Activated T-cell treated with anti-CD3 and anti-CD28 coated beads for 4 hours (primary cell): ENCODE results near the gene CRYAA.
"Not testable (repeated sequence)": the region's sequence is repeated elsewhere in the genome, so short reads cannot be mapped to it uniquely, and the experiment has no call there.

Source experiments
- DNase-seq: peaks from one replicate; pipeline ENCODE4 v3.0.0-alpha.2; 2020

Gene CRYAA

GRCh38 chr21:43168708-43169107 is at the start of gene CRYAA:
TSS of gene CRYAA (plus strand) at chr21:43169008. CDS start at chr21:43169100, 92 bp downstream.
- not testable (repeated sequence) for DNase-seq

DNA sequence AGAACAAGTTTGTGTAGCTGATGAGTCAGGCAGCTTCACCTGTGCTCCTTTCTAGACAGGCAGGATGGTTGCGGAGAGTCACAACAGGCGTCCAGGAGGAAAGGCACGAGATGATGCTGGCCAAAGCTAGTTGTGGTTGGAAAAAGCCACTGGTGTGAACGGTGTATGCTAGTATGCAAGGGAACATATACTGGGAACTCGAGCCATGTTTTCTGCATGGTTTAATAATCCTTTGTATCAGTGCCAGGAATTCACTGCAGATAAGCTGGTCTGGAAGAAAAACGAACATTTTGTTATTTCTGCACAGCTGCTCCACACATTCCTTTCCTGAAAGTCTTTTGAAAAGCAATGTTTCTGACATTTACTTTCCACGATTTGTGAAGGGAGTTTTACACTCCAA is 38.7 kb upstream of the CRYAA start:
- DNase-seq: not testable (repeated sequence)

- DNase-seq: not testable (repeated sequence)
These were observed 34.3 kb upstream of the CRYAA start for GRCh38 chr21:43134520-43134919.

DNA sequence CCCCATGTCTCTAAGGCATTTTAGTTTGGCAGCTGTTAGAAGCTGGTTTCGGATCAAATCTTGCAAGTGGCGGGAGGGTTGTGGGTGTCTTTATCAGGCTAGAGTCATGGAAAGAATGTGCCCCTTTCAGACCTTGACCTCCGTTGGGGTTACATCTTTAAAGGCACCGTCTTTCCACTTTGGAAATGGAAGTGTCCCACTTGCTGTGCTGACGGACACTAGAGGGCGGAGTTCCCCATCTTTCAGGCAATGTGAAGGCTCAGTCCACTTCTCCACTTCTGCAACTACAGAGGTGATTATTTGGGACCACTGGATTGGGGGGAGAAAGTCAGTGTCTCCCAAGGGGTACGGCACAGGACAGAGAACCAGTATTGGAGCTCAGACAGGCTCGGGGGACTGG is 29.9 kb upstream of the CRYAA start:
- DNase-seq: not testable (repeated sequence)

DNA sequence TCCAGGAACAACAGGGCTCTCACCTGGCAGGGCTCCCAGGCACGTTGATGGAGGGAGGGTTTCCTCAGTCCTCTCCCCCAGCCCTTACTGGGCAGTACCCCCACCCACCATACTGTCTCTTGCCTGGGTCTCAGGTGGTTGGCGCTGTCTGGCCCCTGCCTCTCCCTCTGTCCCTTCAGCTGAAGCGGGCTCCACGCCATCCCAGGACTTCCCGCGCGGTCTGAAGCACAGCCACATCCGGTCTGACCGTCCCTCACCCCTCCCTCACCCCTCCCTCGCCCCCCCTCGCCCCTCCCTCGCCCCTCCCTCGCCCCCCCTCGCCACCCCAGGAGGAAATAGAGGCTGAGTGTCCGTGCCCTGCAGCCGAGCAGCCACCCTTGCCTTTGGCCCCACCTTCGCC is 27.4 kb upstream of the CRYAA start:
- not testable (repeated sequence) for DNase-seq

DNA sequence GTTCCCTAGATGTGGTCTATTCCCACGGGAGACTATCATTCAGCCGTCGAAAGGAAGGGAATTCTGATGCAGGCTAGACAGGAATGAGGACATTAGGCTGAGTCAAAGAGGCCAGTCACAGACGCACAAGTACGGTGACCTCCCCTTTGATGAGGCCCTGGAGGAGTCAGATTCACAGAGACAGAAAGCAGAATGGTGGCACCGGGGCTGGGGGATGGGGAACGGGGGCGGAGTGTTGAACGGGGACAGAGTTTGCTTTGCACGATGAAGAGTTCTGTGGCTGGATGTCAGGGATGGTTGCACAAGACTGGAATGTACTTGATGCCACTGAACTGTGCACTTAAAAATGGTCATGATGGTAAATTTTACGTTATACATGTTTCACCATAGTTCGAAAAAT is 22.2 kb upstream of the CRYAA start:
- not testable (repeated sequence) for DNase-seq

- not testable (repeated sequence) for DNase-seq
These were observed 20.8 kb upstream of the CRYAA start for GRCh38 chr21:43147999-43148398.

DNA sequence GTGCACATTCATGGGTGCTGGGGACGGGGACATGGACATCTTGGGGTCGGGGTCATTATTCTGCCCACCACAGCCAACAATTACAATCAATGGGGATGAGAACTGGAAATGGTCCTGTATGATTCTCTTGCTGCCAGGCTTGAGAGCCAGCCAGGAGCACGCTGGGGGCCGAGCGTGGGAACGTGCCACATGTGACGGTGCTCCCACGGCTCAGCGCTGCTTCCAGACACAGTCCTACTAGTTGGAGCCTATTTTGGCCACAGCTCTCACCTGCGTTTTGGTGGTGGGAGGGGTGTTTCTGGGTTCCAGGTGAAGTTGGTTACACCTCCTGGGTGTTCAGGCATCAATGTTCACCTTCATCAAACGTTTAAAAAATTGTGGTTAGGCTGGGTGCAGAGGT is 19.5 kb upstream of the CRYAA start:
- not testable (repeated sequence) for DNase-seq

- not testable (repeated sequence) for DNase-seq
These were observed 15.2 kb upstream of the CRYAA start for GRCh38 chr21:43153601-43154000.

DNA sequence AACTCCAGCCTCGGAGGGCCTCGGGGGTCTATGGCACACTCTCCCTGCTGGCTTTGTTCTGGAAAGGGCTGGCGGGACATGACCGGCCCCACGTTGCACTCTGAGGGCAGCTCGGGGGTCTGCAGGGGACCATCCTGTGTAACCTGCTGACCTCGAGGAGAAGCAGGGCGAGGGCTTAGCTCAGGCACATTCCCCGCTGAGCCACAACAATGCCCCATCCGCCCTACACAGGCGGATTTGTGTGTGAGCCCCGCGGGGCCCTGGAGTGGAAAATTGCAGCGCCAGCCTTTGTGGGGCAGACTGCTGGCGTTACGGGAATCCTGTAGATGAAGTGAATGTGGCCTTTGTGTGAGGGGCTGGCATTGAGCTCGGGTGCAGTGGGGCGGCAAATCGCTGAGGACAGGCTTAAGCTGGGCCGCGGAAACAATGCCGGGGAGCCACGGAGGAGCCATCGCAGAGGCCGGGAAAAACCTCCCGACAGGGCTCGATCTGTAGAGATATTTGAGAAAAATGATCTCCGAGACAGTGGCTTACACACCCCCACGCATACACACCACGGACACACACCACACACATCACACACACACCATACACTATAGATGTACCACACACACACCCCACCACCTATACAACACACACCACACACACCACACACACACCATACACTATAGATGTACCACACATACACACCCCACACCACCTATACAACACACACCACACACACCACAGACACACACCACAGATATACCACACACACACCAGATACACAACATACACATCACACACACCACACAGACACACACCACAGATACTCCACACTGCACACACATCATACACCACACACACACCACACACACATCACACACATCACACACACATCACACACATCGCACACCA is 9.3 kb upstream of the CRYAA start:
- not testable (repeated sequence) for DNase-seq

- not testable (repeated sequence) for DNase-seq
These were observed 6.7 kb upstream of the CRYAA start for GRCh38 chr21:43161826-43162707.

DNA sequence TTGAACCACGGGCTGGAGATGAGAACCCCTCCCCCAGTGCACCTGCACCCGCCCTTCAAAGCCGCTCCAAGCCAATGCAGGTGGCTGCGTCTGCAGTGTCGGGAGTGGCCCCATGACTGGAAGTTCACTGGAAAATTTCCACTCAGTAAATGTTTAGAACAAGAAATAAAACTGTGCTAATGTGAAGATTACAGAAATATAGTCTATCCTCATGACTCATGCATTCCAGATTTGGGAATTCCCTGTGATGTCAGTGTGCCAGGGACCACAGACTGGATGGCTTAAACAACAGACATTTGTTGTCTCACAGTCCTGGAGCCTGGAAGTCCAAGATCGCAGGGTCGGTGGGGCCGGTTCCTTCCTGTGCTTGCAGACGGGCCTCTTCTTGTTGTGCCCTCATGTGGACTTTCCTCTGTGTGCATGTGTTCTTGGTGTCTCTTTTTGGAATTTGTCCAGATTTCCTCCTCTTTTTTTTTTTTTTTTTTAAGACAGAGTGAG is 6.1 kb upstream of the CRYAA start:
- not testable (repeated sequence) for DNase-seq

DNA sequence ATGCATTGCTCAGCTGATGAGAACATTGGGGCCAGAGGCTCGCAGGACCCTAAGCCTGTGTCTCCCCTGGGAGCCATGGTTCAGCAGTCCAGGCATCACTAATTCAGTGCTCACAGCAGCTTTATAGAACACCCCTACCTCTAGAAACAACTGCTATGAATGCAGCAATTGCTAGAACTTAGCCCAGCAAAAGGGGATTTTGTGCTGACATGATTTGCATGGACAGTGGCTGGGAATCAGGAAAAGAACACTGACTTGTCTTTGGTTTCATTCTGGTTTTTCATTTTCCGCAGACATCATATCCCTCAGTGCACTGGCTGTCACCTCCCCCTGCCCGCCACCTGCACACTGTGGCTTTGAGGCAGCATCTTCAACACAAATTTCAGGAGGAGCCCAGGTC is 4.0 kb upstream of the CRYAA start:
- not testable (repeated sequence) for DNase-seq

DNA sequence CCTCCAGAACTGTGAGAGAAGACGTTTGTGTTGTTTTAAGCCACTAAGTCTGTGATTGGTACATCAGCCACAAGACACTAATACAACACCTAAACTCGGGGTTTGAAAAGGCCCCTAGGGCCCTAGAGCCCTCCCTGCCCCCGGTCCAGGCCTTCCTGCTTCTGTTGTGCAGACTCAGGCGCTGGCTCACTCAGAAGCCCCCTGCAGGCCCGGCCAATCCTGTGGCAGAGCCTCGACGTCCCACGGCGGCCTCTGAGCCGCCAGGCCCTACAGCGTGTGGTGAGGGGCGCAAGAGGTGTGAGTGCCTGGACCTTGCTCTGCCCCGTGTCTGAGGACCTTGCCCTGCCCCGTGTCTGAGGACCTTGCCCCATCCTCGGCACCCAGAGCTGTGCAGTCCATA is 3.1 kb upstream of the CRYAA start:
- DNase-seq: not testable (repeated sequence)

DNA sequence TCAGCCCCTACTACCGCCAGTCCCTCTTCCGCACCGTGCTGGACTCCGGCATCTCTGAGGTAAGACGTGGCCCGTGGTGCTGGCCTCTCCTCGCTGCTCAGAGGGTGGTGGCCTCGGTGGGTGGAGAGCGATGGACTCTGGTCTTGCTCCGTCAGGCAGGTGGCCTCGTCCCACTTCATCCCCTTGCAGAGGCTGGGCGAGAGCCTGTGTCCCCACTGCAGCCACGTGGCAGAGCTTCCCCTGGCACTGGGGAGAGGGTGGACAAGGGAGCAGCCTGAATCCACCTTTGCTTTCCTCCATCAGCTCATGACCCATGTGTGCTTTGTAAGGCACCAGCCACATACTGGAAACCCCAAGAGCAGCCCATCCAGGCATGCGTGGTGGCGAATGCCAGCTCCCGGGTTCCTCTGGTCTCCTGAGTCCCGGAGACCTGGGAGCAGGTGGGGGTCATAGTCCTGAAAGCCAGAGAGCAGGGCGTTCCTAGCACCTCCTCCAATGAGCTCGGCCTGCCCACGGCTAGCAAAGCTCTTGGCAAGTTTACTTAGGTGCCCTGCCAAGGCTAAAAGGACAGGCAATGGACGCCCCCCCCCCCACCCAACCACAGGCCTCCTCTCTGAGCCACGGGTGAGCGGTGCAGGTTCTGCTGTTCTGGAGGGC is 550 bp downstream of the CRYAA start:
- DNase-seq: not testable (repeated sequence)

- not testable (repeated sequence) for DNase-seq
These were observed 1.1 kb downstream of the CRYAA start for GRCh38 chr21:43169891-43170290.

DNA sequence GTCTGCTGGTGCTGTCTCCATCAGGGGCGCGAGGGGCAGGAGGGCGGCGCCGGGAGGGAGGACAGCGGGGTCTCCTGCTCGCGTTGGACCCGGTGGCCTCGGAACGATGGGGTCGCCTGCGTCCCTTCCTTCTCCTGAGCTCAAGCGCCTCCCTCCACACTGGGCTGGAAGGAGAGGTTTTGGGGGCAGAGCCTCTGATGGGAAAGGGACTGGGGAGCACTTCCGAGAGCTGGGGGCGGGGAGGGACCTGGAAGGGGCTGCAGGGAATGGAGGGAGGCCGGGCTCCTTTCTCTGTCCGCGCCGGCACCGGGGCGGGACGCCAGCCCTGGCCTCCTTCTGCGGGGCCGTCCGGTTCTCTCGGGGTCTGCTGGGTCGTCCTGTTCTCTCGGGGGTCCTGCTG is 4.0 kb downstream of the CRYAA start:
- DNase-seq: not testable (repeated sequence)

GRCh38 chr21:43173438-43173837 is 4.6 kb downstream of the CRYAA start:
- DNase-seq: not testable (repeated sequence)

GRCh38 chr21:43173930-43174329 is 5.1 kb downstream of the CRYAA start:
- DNase-seq: not testable (repeated sequence)

GRCh38 chr21:43174998-43175397 is 6.2 kb downstream of the CRYAA start:
- not testable (repeated sequence) for DNase-seq

DNA sequence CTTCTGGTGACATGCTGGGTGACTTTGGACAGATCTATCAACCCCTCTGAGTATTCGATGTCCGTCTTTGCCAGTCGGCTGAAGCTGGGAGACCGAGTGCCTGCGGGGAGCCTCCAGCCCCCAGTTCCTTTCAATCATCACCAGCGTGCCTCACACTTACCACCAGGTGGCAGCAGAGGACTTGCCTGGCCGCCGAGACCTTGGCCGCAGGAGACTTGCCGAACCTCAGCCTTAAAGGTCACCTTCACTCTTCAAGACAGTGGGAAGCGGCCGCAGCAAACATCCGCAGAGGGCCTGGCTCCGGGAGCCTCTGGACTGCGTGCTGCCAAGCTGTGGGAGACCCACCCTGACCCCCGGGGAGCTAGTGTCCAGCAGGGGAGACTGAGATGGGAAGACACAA is 7.8 kb downstream of the CRYAA start:
- not testable (repeated sequence) for DNase-seq

- DNase-seq: not testable (repeated sequence)
These were observed 8.5 kb downstream of the CRYAA start for GRCh38 chr21:43177043-43177906.
